HepG2 (cell line): ENCODE data around the gene CTNNA3. TPM values are rescaled to one million over a fixed set of nuclear protein-coding genes. Genes with fewer than 3 reads are reported as not detected.

Source experiments
- ATAC-seq: fragments of 200-7000 bp; cut with Tn5 transposase; 3 replicates; pipeline ENCODE4 v1.9.1; 2020; ENCODE audit warnings: mild to moderate bottlenecking, moderate library complexity
- BruUV-seq: library from RNA; stranded (reverse); fragments of 400-500 nt; replicated peaks from 2 replicates; lab custom pipeline; 2021; lab: Mats Ljungman, UMichigan
- CTCF ChIA-PET: fragments of 300-600 bp; formaldehyde crosslinking; extraction: SDS; loops from one replicate; lab custom pipeline; 2021; ENCODE audit warnings: low total read pairs, inconsistent platforms, low intra/inter-chr PET ratio; lab: Yijun Ruan, JAX
- POLR2A ChIA-PET: fragments of 350-600 bp; sonication (Branson Sonifier 250); formaldehyde crosslinking; loops from one replicate; lab custom pipeline; 2020; ENCODE audit warnings: antibody characterized with exemption, inconsistent platforms; lab: Yijun Ruan, JAX
- DNase-seq: peaks from one replicate; pipeline ENCODE4 v3.0.0-alpha.2; 2015; ENCODE audit warnings: low spot score
- FAIRE-seq: peaks from 3 replicates; lab custom pipeline; 2011; peaks lifted over from hg19 to GRCh38; lab: Jason Lieb, UNC
- H2AFZ ChIP-seq: one replicate; pipeline ENCODE4 v1.6.1; 2011; ENCODE audit warnings: low read length, inconsistent platforms
- H3K27ac ChIP-seq: fragments of 300-600 bp; 3 replicates; pipeline ENCODE4 v1.8.0; 2011; ENCODE audit warnings: mixed run types, mild to moderate bottlenecking, mixed read lengths, low read length, inconsistent platforms; ENCODE audit not compliant: insufficient read depth; ENCODE audit errors: extremely low read length
- H3K27me3 ChIP-seq, 2 experiments: fragments of 200-600 bp in 1 of 2; 2 replicates in 1 of 2; 3 replicates in 1 of 2; pipeline versions ENCODE4 v1.6.0 to v1.8.0; 2011; ENCODE audit warnings: low read length in 2 of 2, mild to moderate bottlenecking in 2 of 2, moderate library complexity in 2 of 2, inconsistent platforms in 1 of 2; ENCODE audit not compliant: insufficient read depth in 2 of 2, control insufficient read depth in 1 of 2
- H3K36me3 ChIP-seq, 2 experiments: fragments of 200-600 bp in 1 of 2; replicated peaks in 1 of 2; 2 replicates in 1 of 2; 3 replicates in 1 of 2; pipeline versions ENCODE4 v1.5.1 to v1.8.0; 2011; ENCODE audit warnings: low read length in 2 of 2, inconsistent platforms in 1 of 2; ENCODE audit not compliant: insufficient read depth in 2 of 2, control insufficient read depth in 1 of 2
- H3K4me1 ChIP-seq: 2 replicates; pipeline ENCODE4 v1.5.1; 2012; ENCODE audit warnings: low read length, inconsistent platforms; ENCODE audit not compliant: insufficient read depth
- H3K4me2 ChIP-seq: 2 replicates; pipeline ENCODE4 v1.6.0; 2011; ENCODE audit warnings: low read depth, low read length, inconsistent platforms
- H3K4me3 ChIP-seq, 3 experiments: fragments of 200-600 bp in 1 of 3; sonication (generic), shearing (Covaris generic) in 1 of 3; replicated peaks in 1 of 3; 2 replicates each; pipeline ENCODE4 v1.5.1; 2011 to 2016; ENCODE audit warnings: low read length in 3 of 3, inconsistent platforms in 2 of 3, low read depth in 2 of 3, mild to moderate bottlenecking in 2 of 3, control low read depth in 1 of 3, mixed read lengths in 1 of 3; ENCODE audit not compliant: insufficient read depth in 1 of 3
- H3K79me2 ChIP-seq: one replicate; pipeline ENCODE4 v1.6.1; 2011; ENCODE audit warnings: low read length, inconsistent platforms; ENCODE audit not compliant: insufficient read depth
- H3K9ac ChIP-seq: 2 replicates; pipeline ENCODE4 v1.6.0; 2011; ENCODE audit warnings: mild to moderate bottlenecking, low read depth, low read length, inconsistent platforms; ENCODE audit not compliant: insufficient read depth
- H3K9me3 ChIP-seq: 2 replicates; pipeline ENCODE4 v1.5.1; 2012; ENCODE audit warnings: mild to moderate bottlenecking, low read length
- H4K20me1 ChIP-seq: 2 replicates; pipeline ENCODE4 v1.6.0; 2011; ENCODE audit warnings: inconsistent platforms, mild to moderate bottlenecking, low read length, moderate library complexity; ENCODE audit not compliant: insufficient read depth
- CENPT ChIP-seq: sonication (generic); formaldehyde crosslinking; IDR thresholded peaks from 2 replicates; pipeline ENCODE4 v1.8.0; 2022; ENCODE audit warnings: low read depth, mild to moderate bottlenecking, moderate library complexity, missing genetic modification reagents
- GABPA ChIP-seq, 2 experiments: IDR thresholded peaks; 2 replicates each; pipeline ENCODE4 v1.6.1; 2011 to 2016; ENCODE audit warnings: low read depth in 2 of 2, low read length in 1 of 2, missing biosample characterization in 1 of 2, missing genetic modification characterization in 1 of 2
- GLMP ChIP-seq: sonication (generic); formaldehyde crosslinking; IDR thresholded peaks from 2 replicates; pipeline ENCODE4 v1.9.0; 2021; ENCODE audit warnings: missing genetic modification reagents, mild to moderate bottlenecking, borderline replicate concordance
- MEF2D ChIP-seq: sonication (generic); formaldehyde crosslinking; IDR thresholded peaks from 2 replicates; pipeline ENCODE4 v1.5.1; 2020; ENCODE audit warnings: mild to moderate bottlenecking, missing genetic modification reagents
- NPAS2 ChIP-seq: sonication (generic); formaldehyde crosslinking; IDR thresholded peaks from 2 replicates; pipeline ENCODE4 v1.8.0; 2022; ENCODE audit warnings: mild to moderate bottlenecking, missing genetic modification reagents, borderline replicate concordance
- NR2F2 ChIP-seq: IDR thresholded peaks from 2 replicates; pipeline ENCODE4 v1.6.1; 2012; ENCODE audit warnings: low read depth, inconsistent platforms, borderline replicate concordance
- PRMT3 ChIP-seq: sonication (generic); formaldehyde crosslinking; IDR thresholded peaks from 2 replicates; pipeline ENCODE4 v1.8.1; 2022; ENCODE audit warnings: low read depth, mild to moderate bottlenecking, moderate library complexity, missing genetic modification reagents, borderline replicate concordance
- SAFB2 ChIP-seq: sonication (generic); formaldehyde crosslinking; IDR thresholded peaks from 2 replicates; pipeline ENCODE4 v1.5.1; 2020; ENCODE audit warnings: missing genetic modification reagents, low read depth, mild to moderate bottlenecking, borderline replicate concordance
- SIN3A ChIP-seq: IDR thresholded peaks from 2 replicates; pipeline ENCODE4 v1.6.1; 2011; ENCODE audit warnings: low read depth, mild to moderate bottlenecking, control low read depth, low read length, borderline replicate concordance
- SPEN ChIP-seq: sonication (generic); formaldehyde crosslinking; IDR thresholded peaks from 2 replicates; pipeline ENCODE4 v1.5.1; 2020; ENCODE audit warnings: low read depth, mild to moderate bottlenecking, missing genetic modification reagents
- ZBTB21 ChIP-seq: sonication (generic); formaldehyde crosslinking; IDR thresholded peaks from 2 replicates; pipeline ENCODE4 v1.4.0; 2020; ENCODE audit warnings: missing genetic modification reagents
- ZNF296 ChIP-seq: sonication (generic); formaldehyde crosslinking; conservative IDR thresholded peaks from 2 replicates; pipeline ENCODE4 v1.5.0; 2020; ENCODE audit warnings: mild to moderate bottlenecking, missing genetic modification reagents
- ZNF30 ChIP-seq: sonication (generic); formaldehyde crosslinking; IDR thresholded peaks from 2 replicates; pipeline ENCODE4 v1.5.0; 2020; ENCODE audit warnings: mild to moderate bottlenecking, missing genetic modification reagents
- ZNF598 ChIP-seq: sonication (generic); formaldehyde crosslinking; IDR thresholded peaks from 2 replicates; pipeline ENCODE4 v1.5.1; 2020; ENCODE audit warnings: mild to moderate bottlenecking, missing genetic modification reagents, borderline replicate concordance
- ZNF782 ChIP-seq: sonication (generic); formaldehyde crosslinking; IDR thresholded peaks from 2 replicates; pipeline ENCODE4 v1.4.0; 2020; ENCODE audit warnings: missing genetic modification reagents, mild to moderate bottlenecking, borderline replicate concordance
- ZNF788 ChIP-seq: sonication (generic); formaldehyde crosslinking; IDR thresholded peaks from 2 replicates; pipeline ENCODE4 v1.5.0; 2020; ENCODE audit warnings: mild to moderate bottlenecking, missing genetic modification reagents, borderline replicate concordance
- ZNF891 ChIP-seq: sonication (generic); formaldehyde crosslinking; IDR thresholded peaks from 2 replicates; pipeline ENCODE4 v1.5.0; 2020; ENCODE audit warnings: mild to moderate bottlenecking, missing genetic modification reagents
- WGBS: methylation state at CpG from one replicate; pipeline ENCODE4 v1.1.6; 2017; ENCODE audit warnings: low lambda C conversion rate; 5-methylcytosine and 5-hydroxymethylcytosine counted together
- in situ Hi-C: cut with HindIII; loops from 2 replicates; pipeline ENCODE4 v1.10.0; 2017; ENCODE audit warnings: low pct_unique_long_range_greater_than_20kb; ENCODE audit not compliant: extremely low pct_ligation_motif_present
- intact Hi-C: fragments of 100-400 bp; cut with micrococcal nuclease; formaldehyde crosslinking; loops from one replicate; pipeline ENCODE4 v1.10.0; 2022; ENCODE audit not compliant: unreplicated experiment
- polyA plus RNA-seq, 8 experiments: library from polyadenylated mRNA; depleted of rRNA in 3 of 8; stranded (reverse) in 7 of 8; unstranded in 1 of 8; fragments of >200 nt; fragmentation: Illumina TruSeq in 4 of 8; extraction: Trizol in 4 of 8; gene quantifications; 2 replicates each; pipeline versions ENCODE4 v1.2.1 to v1.2.3, GENCODE V29; 2011 to 2016; ENCODE audit warnings: low read depth in 4 of 8, missing spikeins in 1 of 8, mixed read lengths in 1 of 8; ENCODE audit not compliant: insufficient read depth in 1 of 8
- total RNA-seq, 5 experiments: library from RNA; depleted of rRNA; stranded (reverse); fragments of >200 nt; fragmentation: Illumina TruSeq; extraction: Trizol; gene quantifications; 2 replicates each; pipeline ENCODE4 v1.2.3, GENCODE V29; 2016; ENCODE audit warnings: low read depth in 1 of 5

CTNNA3 gene
- total and polyA plus RNA-seq, 2 of the 13 experiments (the other 11 are each of a cell fraction or from before 2014, with no cell fraction given) = not detected

GRCh38 chr10:66837990-66838389 is 858.0 kb downstream of the CTNNA3 start:
- ChIA-PET POLR2A (no interaction called here), CTCF (no interaction called here)
- H3K4me2 ChIP-seq = no peak overlapping the region
- H3K9me3 ChIP-seq = no peaks in the 10 kb centered on the region
- H3K4me1 ChIP-seq = no peaks in the 10 kb centered on the region
- no peaks in the 10 kb centered on the region; a peak in 1 of 5 replicates for H3K27me3 ChIP-seq
- ATAC-seq = no peak
- H3K27ac ChIP-seq = no peak overlapping the region
- BruUV-seq = no TSS peak
- no peak for TF ChIP-seq ZNF296 (CRISPR knock-in tag)
- TF ChIP-seq SAFB2 (CRISPR knock-in tag) = no peak
- no peak for TF ChIP-seq CENPT
- H4K20me1 ChIP-seq = no peaks in the 10 kb centered on the region
- no peak for FAIRE-seq
- no peaks in the 10 kb centered on the region for H3K79me2 ChIP-seq
- no peak overlapping the region for H3K9ac ChIP-seq
- intact Hi-C loops = no loop called here
- in situ Hi-C loops = no loop called here
- no peak overlapping the region for H3K4me3 ChIP-seq
- H2AFZ ChIP-seq = no peak overlapping the region
- no peak for DNase-seq
- WGBS = 69% methylated on average over 1 of the region's 1 CpG
- no peaks in the 10 kb centered on the region for H3K36me3 ChIP-seq

DNA sequence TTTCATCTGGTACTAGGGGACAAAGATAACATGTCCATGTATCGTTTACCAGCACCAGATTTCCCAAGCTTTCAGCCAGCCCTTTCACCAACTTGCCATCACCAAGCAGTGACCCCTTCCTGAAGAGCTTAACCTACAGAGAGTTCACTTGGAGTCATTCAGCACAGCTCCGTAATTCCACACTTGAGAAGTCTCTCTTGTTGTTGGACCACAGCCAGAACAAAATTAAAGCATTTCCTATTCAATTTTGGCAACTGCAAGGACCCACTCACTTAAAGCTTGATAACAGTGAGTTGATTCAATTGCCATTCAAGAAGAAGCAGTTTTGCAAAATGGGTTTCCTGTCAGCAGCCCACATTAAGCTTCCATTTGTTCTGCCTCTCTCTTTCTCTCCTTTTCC is 858.7 kb downstream of the CTNNA3 start:
- intact Hi-C loops = no loop called here
- POLR2A ChIA-PET = no interaction called here
- no peak for ATAC-seq
- Histone ChIP-seq H3K79me2 (no peaks in the 10 kb centered on the region), H2AFZ (no peak overlapping the region), H3K4me3 (no peak overlapping the region), H4K20me1 (no peaks in the 10 kb centered on the region), H3K27me3 (no peaks in the 10 kb centered on the region), H3K36me3 (no peaks in the 10 kb centered on the region), H3K4me2 (no peak overlapping the region), H3K9me3 (no peaks in the 10 kb centered on the region), H3K4me1 (no peaks in the 10 kb centered on the region), H3K9ac (no peak overlapping the region), H3K27ac (no peak overlapping the region)
- 0% methylated on average over 2 of the region's 2 CpGs for WGBS
- CTCF ChIA-PET = no interaction called here
- in situ Hi-C loops = no loop called here
- BruUV-seq = no TSS peak
- FAIRE-seq = no peak
- no peak for DNase-seq
- TF ChIP-seq ZNF782 (no peak), ZNF788 (CRISPR knock-in tag) (no peak), NPAS2 (CRISPR knock-in tag) (no peak), MEF2D (CRISPR knock-in tag) (no peak), ZNF891 (CRISPR knock-in tag) (no peak), GABPA (IDR thresholded peaks at IDR 0.05; ENCODE audit: low read depth, low read length) (no peak), GABPA (CRISPR knock-in tag; IDR thresholded peaks at IDR 0.05; ENCODE audit: low read depth) (no peak), GLMP (no peak), ZBTB21 (no peak), ZNF30 (CRISPR knock-in tag) (no peak), SPEN (CRISPR knock-in tag) (no peak), PRMT3 (CRISPR knock-in tag) (no peak), NR2F2 (no peak), ZNF598 (no peak), SIN3A (no peak)
